Neural progenitor cell (in vitro differentiated cells): ENCODE data around the gene CACFD1. TPM values are rescaled to one million over a fixed set of nuclear protein-coding genes. Genes with fewer than 3 reads are reported as not detected.

Experiments used
- DNase-seq: peaks from one replicate; pipeline ENCODE4 v3.0.0-alpha.2; 2016; ENCODE audit warnings: low spot score
- H2AFZ ChIP-seq: fragments of 200-600 bp; sonication (generic); replicated peaks from 2 replicates; pipeline ENCODE4 v1.6.1; 2016; ENCODE audit warnings: antibody characterized with exemption
- H3F3A ChIP-seq: fragments of 200-600 bp; sonication (generic); 2 replicates; pipeline ENCODE4 v1.6.1; 2016; ENCODE audit warnings: antibody characterized with exemption, low read depth
- H3K27ac ChIP-seq: fragments of 200-600 bp; sonication (generic); 2 replicates; pipeline ENCODE4 v1.5.1; 2016; ENCODE audit warnings: mild to moderate bottlenecking
- H3K27me3 ChIP-seq: fragments of 200-600 bp; sonication (generic); 2 replicates; pipeline ENCODE4 v1.6.1; 2016; ENCODE audit warnings: mild to moderate bottlenecking, moderate library complexity
- H3K36me3 ChIP-seq: fragments of 200-600 bp; sonication (generic); 2 replicates; pipeline ENCODE4 v1.5.1; 2016
- H3K4me1 ChIP-seq: fragments of 200-600 bp; sonication (generic); 2 replicates; pipeline ENCODE4 v1.6.1; 2016; ENCODE audit warnings: mixed run types
- H3K4me2 ChIP-seq: fragments of 200-600 bp; sonication (generic); 2 replicates; pipeline ENCODE4 v1.6.1; 2016
- H3K4me3 ChIP-seq: fragments of 200-600 bp; sonication (generic); 2 replicates; pipeline ENCODE4 v1.5.1; 2016
- H3K79me2 ChIP-seq: fragments of 200-600 bp; sonication (generic); 2 replicates; pipeline ENCODE4 v1.6.1; 2016; ENCODE audit warnings: low read depth
- H3K9ac ChIP-seq: fragments of 200-600 bp; sonication (generic); 2 replicates; pipeline ENCODE4 v1.6.1; 2016
- H3K9me3 ChIP-seq: fragments of 200-600 bp; sonication (generic); 2 replicates; pipeline ENCODE4 v1.5.1; 2016; ENCODE audit warnings: low read depth
- H4K20me1 ChIP-seq: fragments of 200-600 bp; sonication (generic); 2 replicates; pipeline ENCODE4 v1.6.1; 2016; ENCODE audit warnings: low read depth
- H3K27ac Mint-ChIP-seq: 3 replicates; pipeline ENCODE4 v1.8.0; 2021; ENCODE audit warnings: mixed read lengths
- H3K27me3 Mint-ChIP-seq: 2 replicates; pipeline ENCODE4 v1.8.0; 2022; ENCODE audit warnings: low read depth, mild to moderate bottlenecking, inconsistent platforms, moderate library complexity, mixed read lengths; ENCODE audit not compliant: insufficient read depth
- H3K36me3 Mint-ChIP-seq: 3 replicates; pipeline ENCODE4 v1.8.0; 2021; ENCODE audit warnings: mixed read lengths
- H3K4me1 Mint-ChIP-seq: 3 replicates; pipeline ENCODE4 v1.8.0; 2021; ENCODE audit warnings: mixed read lengths
- H3K4me3 Mint-ChIP-seq: 3 replicates; pipeline ENCODE4 v1.8.0; 2021; ENCODE audit warnings: mild to moderate bottlenecking, moderate library complexity, mixed read lengths
- H3K9me3 Mint-ChIP-seq: 3 replicates; pipeline ENCODE4 v1.8.0; 2020; ENCODE audit warnings: mixed read lengths
- CTCF ChIP-seq: fragments of 200-600 bp; sonication (generic); IDR thresholded peaks from 2 replicates; pipeline ENCODE4 v1.5.1; 2017; ENCODE audit warnings: antibody characterized with exemption, mild to moderate bottlenecking
- EZH2 ChIP-seq: fragments of 200-600 bp; sonication (generic); IDR thresholded peaks from 2 replicates; pipeline ENCODE4 v1.6.1; 2017; ENCODE audit warnings: antibody characterized with exemption, mild to moderate bottlenecking, moderate library complexity
- EZH2phosphoT487 ChIP-seq: fragments of 200-600 bp; sonication (generic); IDR thresholded peaks from 2 replicates; pipeline ENCODE4 v1.6.1; 2017; ENCODE audit warnings: antibody characterized with exemption
- total RNA-seq: library from RNA; depleted of rRNA; stranded (reverse); fragments of >200 nt; gene quantifications from 2 replicates; pipeline ENCODE4 v1.2.3, GENCODE V29; 2015; ENCODE audit warnings: low replicate concordance

CACFD1 gene
- total RNA-seq, 1 donor from 2014 or later = 15.7 TPM

- Histone ChIP-seq H3F3A (peaks cover 3% of the 10 kb centered on the region), H3K9ac (no peak overlapping the region), H3K27me3 (peaks cover 20% of the 10 kb centered on the region), H3K4me3 (no peak overlapping the region), H3K4me2 (no peak overlapping the region), H3K9me3 (no peaks in the 10 kb centered on the region), H3K36me3 (no peaks in the 10 kb centered on the region), H3K79me2 (peaks cover 8% of the 10 kb centered on the region), H2AFZ (no peak overlapping the region), H3K4me1 (peaks cover 10% of the 10 kb centered on the region), H3K27ac (no peak overlapping the region), H4K20me1 (no peaks in the 10 kb centered on the region)
- H3K36me3 Mint-ChIP-seq = no peaks in the 10 kb centered on the region
- no peak overlapping the region for H3K4me3 Mint-ChIP-seq
- TF ChIP-seq EZH2 = no peak
- no peak for TF ChIP-seq EZH2phosphoT487
- H3K27me3 Mint-ChIP-seq = peaks cover 3% of the 10 kb centered on the region
- DNase-seq = no peak
- no peak overlapping the region for H3K27ac Mint-ChIP-seq
- H3K9me3 Mint-ChIP-seq = no peaks in the 10 kb centered on the region
- peaks cover 4% of the 10 kb centered on the region for H3K4me1 Mint-ChIP-seq
These were observed 16.5 kb downstream of the CACFD1 start for GRCh38 chr9:133476036-133476931.

GRCh38 chr9:133476941-133477340, 17.2 kb downstream of the CACFD1 start:
- H3K9ac ChIP-seq = no peak overlapping the region
- H3K4me1 ChIP-seq = peaks cover 10% of the 10 kb centered on the region
- H3K27ac ChIP-seq = no peak overlapping the region
- H3K4me2 ChIP-seq = no peak overlapping the region
- TF ChIP-seq CTCF (no peak), EZH2phosphoT487 (no peak), EZH2 (no peak)
- DNase-seq = no peak
- H3K36me3 Mint-ChIP-seq = no peaks in the 10 kb centered on the region
- H3K4me1 Mint-ChIP-seq = peaks cover 4% of the 10 kb centered on the region
- no peak overlapping the region for H3K4me3 ChIP-seq
- no peaks in the 10 kb centered on the region for H3K9me3 Mint-ChIP-seq
- H3K36me3 ChIP-seq = no peaks in the 10 kb centered on the region
- no peaks in the 10 kb centered on the region for H3K9me3 ChIP-seq
- peaks cover 8% of the 10 kb centered on the region for H3K79me2 ChIP-seq
- peaks cover 2% of the 10 kb centered on the region for H3K27me3 Mint-ChIP-seq
- H3K4me3 Mint-ChIP-seq = no peak overlapping the region
- H3K27me3 ChIP-seq = peaks cover 20% of the 10 kb centered on the region
- no peak overlapping the region for H3K27ac Mint-ChIP-seq
- no peaks in the 10 kb centered on the region for H4K20me1 ChIP-seq
- H3F3A ChIP-seq = peaks cover 3% of the 10 kb centered on the region
- H2AFZ ChIP-seq = no peak overlapping the region

- no peaks in the 10 kb centered on the region for H3K36me3 Mint-ChIP-seq
- no peak for TF ChIP-seq EZH2phosphoT487
- TF ChIP-seq CTCF = no peak
- Histone ChIP-seq H3K9ac (no peak overlapping the region), H3K27me3 (peaks cover 20% of the 10 kb centered on the region), H3K36me3 (no peaks in the 10 kb centered on the region), H3K79me2 (peaks cover 8% of the 10 kb centered on the region), H3K4me1 (peaks cover 10% of the 10 kb centered on the region), H2AFZ (no peak overlapping the region), H3K4me3 (no peak overlapping the region), H3K4me2 (no peak overlapping the region), H3K9me3 (no peaks in the 10 kb centered on the region), H4K20me1 (no peaks in the 10 kb centered on the region), H3F3A (peaks cover 3% of the 10 kb centered on the region), H3K27ac (no peak overlapping the region)
- no peaks in the 10 kb centered on the region for H3K9me3 Mint-ChIP-seq
- H3K27ac Mint-ChIP-seq = no peak overlapping the region
- peaks cover 8% of the 10 kb centered on the region for H3K4me1 Mint-ChIP-seq
- no peak for DNase-seq
- H3K27me3 Mint-ChIP-seq = peaks cover 5% of the 10 kb centered on the region
- H3K4me3 Mint-ChIP-seq = peak overlapping the region; percentile 75
These were observed 17.7 kb downstream of the CACFD1 start for GRCh38 chr9:133477461-133477860.
